ENCODE data around the gene TOGARAM1. TPM values are rescaled to one million over a fixed set of nuclear protein-coding genes. Genes with fewer than 3 reads are reported as not detected.
"Not testable (repeated sequence)": the region's sequence is repeated elsewhere in the genome, so short reads cannot be mapped to it uniquely, and the experiment has no call there.

The TOGARAM1 gene
- total and polyA plus RNA-seq, 9 donors = 8.4 to 28.3 (median 21.6) TPM

DNA sequence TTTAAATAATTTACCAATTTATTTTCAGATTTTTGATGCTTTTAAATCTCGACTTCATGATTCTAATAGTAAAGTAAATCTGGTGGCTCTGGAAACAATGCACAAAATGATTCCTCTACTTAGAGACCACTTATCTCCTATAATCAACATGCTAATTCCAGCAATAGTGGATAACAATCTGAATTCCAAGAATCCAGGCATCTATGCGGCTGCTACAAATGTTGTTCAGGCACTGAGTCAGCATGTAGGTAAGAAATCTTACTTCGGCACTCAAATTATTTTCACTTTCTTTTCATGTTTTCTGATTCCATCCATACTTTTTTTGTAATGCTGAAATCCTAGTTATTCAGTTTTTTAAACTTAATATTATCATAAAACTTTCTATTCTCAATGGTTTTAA, 106.4 kb downstream of the TOGARAM1 start:
- Histone ChIP-seq H3K27me3 (no peaks in the 10 kb centered on the region), H3K36me3 (no peaks in the 10 kb centered on the region), H3K9me3 (no peaks in the 10 kb centered on the region), H3K4me1 (ENCODE audit: insufficient read depth) (no peaks in the 10 kb centered on the region), H3K27ac (no peak overlapping the region), H3K4me3 (no peak overlapping the region)
- intact Hi-C loops (cut with DNase I) = no loop called here
- WGBS, 3 donors = 91 to 96% (median 95%) methylated on average over 3 of the region's 3 CpGs
- DNase-seq = no peak
- TF ChIP-seq POLR2A (IDR thresholded peaks at IDR 0.05) (no peak), EP300 (IDR thresholded peaks at IDR 0.05) (no peak)
- TF ChIP-seq, protein P1, sequence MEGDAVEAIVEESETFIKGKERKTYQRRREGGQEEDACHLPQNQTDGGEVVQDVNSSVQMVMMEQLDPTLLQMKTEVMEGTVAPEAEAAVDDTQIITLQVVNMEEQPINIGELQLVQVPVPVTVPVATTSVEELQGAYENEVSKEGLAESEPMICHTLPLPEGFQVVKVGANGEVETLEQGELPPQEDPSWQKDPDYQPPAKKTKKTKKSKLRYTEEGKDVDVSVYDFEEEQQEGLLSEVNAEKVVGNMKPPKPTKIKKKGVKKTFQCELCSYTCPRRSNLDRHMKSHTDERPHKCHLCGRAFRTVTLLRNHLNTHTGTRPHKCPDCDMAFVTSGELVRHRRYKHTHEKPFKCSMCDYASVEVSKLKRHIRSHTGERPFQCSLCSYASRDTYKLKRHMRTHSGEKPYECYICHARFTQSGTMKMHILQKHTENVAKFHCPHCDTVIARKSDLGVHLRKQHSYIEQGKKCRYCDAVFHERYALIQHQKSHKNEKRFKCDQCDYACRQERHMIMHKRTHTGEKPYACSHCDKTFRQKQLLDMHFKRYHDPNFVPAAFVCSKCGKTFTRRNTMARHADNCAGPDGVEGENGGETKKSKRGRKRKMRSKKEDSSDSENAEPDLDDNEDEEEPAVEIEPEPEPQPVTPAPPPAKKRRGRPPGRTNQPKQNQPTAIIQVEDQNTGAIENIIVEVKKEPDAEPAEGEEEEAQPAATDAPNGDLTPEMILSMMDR (IDR thresholded peaks at IDR 0.05) = no peak

DNA sequence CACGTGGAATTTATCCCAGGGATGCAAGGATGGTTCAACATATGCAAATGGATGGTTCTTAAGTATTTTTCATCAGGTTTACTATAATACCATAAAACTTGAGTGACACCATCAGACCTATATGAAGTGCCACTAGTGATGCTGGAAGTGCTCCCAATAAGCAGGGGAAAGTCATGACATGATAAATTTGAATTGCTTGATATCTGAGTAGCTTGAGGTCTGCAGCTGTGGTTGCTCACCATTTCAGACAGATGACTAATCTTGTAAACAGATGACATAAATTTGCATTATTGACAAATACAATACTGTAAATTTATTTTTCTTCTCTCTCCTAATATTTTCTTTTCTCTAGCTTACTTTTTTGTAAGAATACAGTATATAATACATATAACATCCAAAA, 108.2 kb downstream of the TOGARAM1 start:
- no peaks in the 10 kb centered on the region for H3K27me3 ChIP-seq
- no peaks in the 10 kb centered on the region for H3K4me1 ChIP-seq (ENCODE audit: insufficient read depth)
- no peaks in the 10 kb centered on the region for H3K9me3 ChIP-seq
- DNase-seq = no peak
- WGBS, 3 donors = 96 to 100% (median 97%) methylated on average over 1 of the region's 1 CpG
- H3K27ac ChIP-seq = no peak overlapping the region
- no peak for TF ChIP-seq POLR2A (IDR thresholded peaks at IDR 0.05)
- intact Hi-C loops (cut with DNase I) = no loop called here
- H3K36me3 ChIP-seq = no peaks in the 10 kb centered on the region
- no peak overlapping the region for H3K4me3 ChIP-seq

DNA sequence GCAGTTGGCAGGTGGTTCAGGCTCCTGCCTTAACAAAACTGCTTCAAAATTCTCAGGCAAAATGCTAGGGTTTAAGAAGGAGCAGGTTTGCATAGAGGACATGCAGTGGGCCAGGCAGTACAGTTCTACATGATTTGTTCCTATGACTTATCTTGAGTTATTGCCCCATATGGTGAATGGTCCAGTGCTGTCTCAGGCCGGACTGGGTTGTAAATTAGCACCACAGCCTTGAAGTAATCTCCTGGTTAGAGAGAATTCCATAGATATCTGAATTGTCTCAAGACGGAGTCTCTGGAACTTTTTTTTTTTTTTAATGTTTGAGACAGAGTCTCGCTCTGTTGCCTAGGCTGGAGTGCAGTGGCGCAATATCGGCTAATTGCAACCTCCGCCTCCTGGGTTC, 110.1 kb downstream of the TOGARAM1 start:
- H3K4me3 ChIP-seq = no peak overlapping the region
- intact Hi-C loops (cut with DNase I) = no loop called here
- H3K27me3 ChIP-seq = no peaks in the 10 kb centered on the region
- no peaks in the 10 kb centered on the region for H3K36me3 ChIP-seq
- DNase-seq = no peak
- H3K9me3 ChIP-seq = no peaks in the 10 kb centered on the region
- no peak overlapping the region for H3K27ac ChIP-seq
- TF ChIP-seq POLR2A (IDR thresholded peaks at IDR 0.05) (no peak), EP300 (IDR thresholded peaks at IDR 0.05) (no peak)
- TF ChIP-seq, protein P1 (IDR thresholded peaks at IDR 0.05) = no peak
- WGBS, 3 donors = 84 to 91% (median 86%) methylated on average over 6 of the region's 6 CpGs
- no peaks in the 10 kb centered on the region for H3K4me1 ChIP-seq (ENCODE audit: insufficient read depth)

DNA sequence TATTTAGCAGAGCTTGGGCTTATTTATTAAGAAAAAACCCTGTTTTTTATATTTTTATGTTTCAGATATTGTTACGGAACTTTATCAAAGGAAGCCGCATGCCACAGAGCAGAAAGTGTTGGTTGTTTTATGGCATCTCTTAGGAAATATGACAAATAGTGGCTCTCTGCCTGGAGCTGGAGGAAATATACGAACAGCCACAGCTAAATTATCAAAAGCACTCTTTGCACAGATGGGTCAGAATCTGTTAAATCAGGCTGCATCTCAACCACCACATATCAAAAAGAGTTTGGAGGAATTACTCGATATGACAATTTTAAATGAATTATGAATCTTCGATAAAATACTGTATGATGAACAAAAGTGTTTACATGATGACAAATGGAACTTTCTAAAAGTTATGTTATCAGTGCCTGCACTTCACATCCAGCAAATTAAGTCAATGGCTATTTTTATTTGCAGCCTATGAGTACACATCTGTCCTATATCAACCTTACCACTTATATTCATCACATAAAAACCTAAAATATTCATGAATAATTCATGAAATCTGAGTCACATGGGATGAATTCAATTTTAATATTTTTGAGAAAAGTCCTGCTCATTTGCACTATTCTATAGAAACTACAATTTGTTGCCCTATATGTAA, 111.4 kb downstream of the TOGARAM1 start:
- 77 to 87% (median 80%) methylated on average over 5 of the region's 5 CpGs for WGBS, 3 donors
- H3K27ac ChIP-seq = no peak overlapping the region
- no peaks in the 10 kb centered on the region for H3K4me1 ChIP-seq (ENCODE audit: insufficient read depth)
- no peaks in the 10 kb centered on the region for H3K36me3 ChIP-seq
- H3K9me3 ChIP-seq = no peaks in the 10 kb centered on the region
- no peak overlapping the region for H3K4me3 ChIP-seq
- H3K27me3 ChIP-seq = no peaks in the 10 kb centered on the region
- DNase-seq = no peak
- TF ChIP-seq, protein P1 (IDR thresholded peaks at IDR 0.05) = no peak
- no peak for TF ChIP-seq POLR2A (IDR thresholded peaks at IDR 0.05)
- TF ChIP-seq EP300 (IDR thresholded peaks at IDR 0.05) = no peak
- intact Hi-C loops (cut with DNase I) = no loop called here

DNA sequence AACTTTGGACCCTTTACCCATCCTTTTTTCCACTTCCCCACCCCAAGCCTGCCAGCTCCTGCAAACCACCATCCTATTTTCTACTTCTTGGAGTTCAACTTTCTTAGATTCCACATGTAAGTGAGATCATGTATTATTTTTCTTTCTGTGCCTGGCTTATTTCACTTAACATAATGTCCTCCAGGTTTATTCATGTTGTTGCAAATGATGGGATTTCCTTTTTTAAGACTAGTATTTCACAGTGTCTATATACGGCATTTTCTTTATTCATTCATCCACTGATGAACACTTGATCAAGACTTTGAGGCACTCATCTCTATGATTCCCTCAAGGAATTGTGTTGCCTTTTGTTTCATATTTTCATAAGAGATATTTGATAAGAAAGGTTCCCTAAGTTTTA, 116.3 kb downstream of the TOGARAM1 start:
- no peak overlapping the region for H3K27ac ChIP-seq
- WGBS, 3 donors = 91 to 93% (median 92%) methylated on average over 1 of the region's 1 CpG
- H3K4me3 ChIP-seq = no peak overlapping the region
- no peaks in the 10 kb centered on the region for H3K27me3 ChIP-seq
- no peak for DNase-seq
- TF ChIP-seq POLR2A (IDR thresholded peaks at IDR 0.05) (no peak), EP300 (IDR thresholded peaks at IDR 0.05) (no peak)
- TF ChIP-seq, protein P1 (IDR thresholded peaks at IDR 0.05) = no peak
- no peaks in the 10 kb centered on the region for H3K36me3 ChIP-seq
- no peaks in the 10 kb centered on the region for H3K9me3 ChIP-seq
- H3K4me1 ChIP-seq (ENCODE audit: insufficient read depth) = no peaks in the 10 kb centered on the region
- intact Hi-C loops (cut with DNase I) = no loop called here

DNA sequence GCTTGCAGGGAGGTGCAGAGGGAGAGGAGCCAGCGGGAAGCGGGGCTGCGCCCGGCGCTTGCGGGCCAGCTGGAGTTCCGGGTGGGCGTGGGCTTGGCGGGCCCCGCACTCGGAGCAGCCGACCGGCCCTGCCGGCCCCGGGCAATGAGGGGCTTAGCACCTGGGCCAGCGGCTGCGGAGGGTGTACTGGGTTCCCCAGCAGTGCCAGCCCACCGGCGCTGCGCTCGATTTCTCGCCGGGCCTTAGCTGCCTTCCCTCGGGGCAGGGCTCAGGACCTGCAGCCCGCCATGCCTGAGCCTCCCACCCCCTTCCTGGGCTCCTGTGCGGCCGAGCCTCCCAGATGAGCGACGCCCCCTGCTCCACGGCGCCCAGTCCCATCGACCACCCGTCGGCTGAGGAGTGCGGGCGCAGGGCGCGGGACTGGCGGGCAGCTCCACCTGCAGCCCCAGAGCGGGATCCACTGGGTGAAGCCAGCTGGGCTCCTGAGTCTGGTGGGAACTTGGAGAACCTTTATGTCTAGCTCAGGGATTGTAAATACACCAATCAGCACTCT, 118.5 kb downstream of the TOGARAM1 start:
- H3K9me3 ChIP-seq; H3K27ac ChIP-seq; H3K27me3 ChIP-seq; H3K4me3 ChIP-seq; H3K36me3 ChIP-seq; DNase-seq; H3K4me1 ChIP-seq (ENCODE audit: insufficient read depth); intact Hi-C loops (cut with DNase I): not testable (repeated sequence)
- WGBS, 3 donors = 95 to 98% (median 96%) methylated on average over 39 to 40 of the region's 40 CpGs

DNA sequence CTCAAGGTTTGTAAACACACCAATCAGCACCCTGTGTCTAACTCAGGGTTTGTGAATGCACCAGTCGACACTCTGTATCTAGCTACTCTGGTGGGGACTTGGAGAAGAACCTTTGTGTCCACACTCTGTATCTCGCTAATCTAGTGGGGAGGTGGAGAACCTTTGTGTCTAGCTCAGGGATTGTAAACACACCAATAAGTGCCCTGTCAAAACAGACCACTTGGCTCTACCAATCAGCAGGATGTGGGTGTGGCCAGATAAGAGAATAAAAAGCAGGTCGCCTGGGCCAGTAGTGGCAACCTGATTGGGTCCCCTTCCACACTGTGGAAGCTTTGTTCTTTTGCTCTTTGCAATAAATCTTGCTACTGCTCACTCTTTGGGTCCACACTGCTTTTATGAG, 119.1 kb downstream of the TOGARAM1 start:
- H3K36me3 ChIP-seq; H3K4me3 ChIP-seq; H3K9me3 ChIP-seq; H3K4me1 ChIP-seq (ENCODE audit: insufficient read depth); intact Hi-C loops (cut with DNase I); DNase-seq; H3K27ac ChIP-seq; H3K27me3 ChIP-seq: not testable (repeated sequence)
- WGBS, 3 donors = 95 to 96% (median 96%) methylated on average over 3 of the region's 3 CpGs
